Effector memory CD8-positive, alpha-beta T cell (primary cell): Measurements from ENCODE around the gene PCDHGB5.
"Not testable (repeated sequence)": the region's sequence is repeated elsewhere in the genome, so short reads cannot be mapped to it uniquely, and the experiment has no call there.

Experiments
- ATAC-seq: fragments of 150-1000 bp; cut with Tn5 transposase; replicated peaks from 2 replicates; pipeline ENCODE4 v1.10.0; 2021; ENCODE audit warnings: mild to moderate bottlenecking, moderate library complexity
- DNase-seq, 3 experiments: peaks; one replicate each; pipeline ENCODE4 v3.0.0; 2021
- H3K27ac Mint-ChIP-seq, 2 donors: one replicate each; pipeline ENCODE4 v1.8.0; 2022; ENCODE audit warnings: mild to moderate bottlenecking in 2 of 2, mixed read lengths in 2 of 2, moderate library complexity in 2 of 2
- H3K27me3 Mint-ChIP-seq, 2 donors: one replicate each; pipeline ENCODE4 v1.8.0; 2022; ENCODE audit warnings: mixed read lengths in 2 of 2
- H3K36me3 Mint-ChIP-seq: one replicate; pipeline ENCODE4 v1.8.0; 2022; ENCODE audit warnings: mild to moderate bottlenecking, moderate library complexity, mixed read lengths; ENCODE audit not compliant: insufficient read depth
- H3K4me1 Mint-ChIP-seq, 2 donors: one replicate each; pipeline ENCODE4 v1.8.0; 2022; ENCODE audit warnings: low read depth in 2 of 2, mixed read lengths in 2 of 2
- H3K4me3 Mint-ChIP-seq, 2 donors: one replicate each; pipeline ENCODE4 v1.8.0; 2022; ENCODE audit warnings: mild to moderate bottlenecking in 2 of 2, mixed read lengths in 2 of 2, moderate library complexity in 2 of 2
- H3K9me3 Mint-ChIP-seq, 2 donors: one replicate each; pipeline ENCODE4 v1.8.0; 2022; ENCODE audit warnings: mixed read lengths in 2 of 2

The PCDHGB5 gene

GRCh38 chr5:141366016-141366896 lies 31.5 kb upstream of the PCDHGB5 start:
- H3K27ac Mint-ChIP-seq: no peak overlapping the region
- peaks cover 52 to 85% of the 10 kb centered on the region in 2 donors for H3K27me3 Mint-ChIP-seq
- ATAC-seq: no peak

GRCh38 chr5:141369994-141370848 lies 27.5 kb upstream of the PCDHGB5 start, which contains the start of gene PCDHGB3:
Gene PCDHGB3 (plus strand): TSS chr5:141370242. CDS start chr5:141370395, 153 bp downstream.
- Mint-ChIP-seq H3K27me3 (peaks cover 35 to 63% of the 10 kb centered on the region in 2 donors), H3K36me3 (peaks cover 3% of the 10 kb centered on the region)

More at GRCh38 chr5:141366016-141366896, 31.5 kb upstream of the PCDHGB5 start:
- H3K4me1 Mint-ChIP-seq: peaks cover 3 to 10% of the 10 kb centered on the region in 2 donors
- DNase-seq: no peak
- H3K9me3 Mint-ChIP-seq: peaks cover 0 to 8% of the 10 kb centered on the region in 2 donors
- peaks cover 17% of the 10 kb centered on the region for H3K36me3 Mint-ChIP-seq
- H3K4me3 Mint-ChIP-seq: no peak overlapping the region

DNA sequence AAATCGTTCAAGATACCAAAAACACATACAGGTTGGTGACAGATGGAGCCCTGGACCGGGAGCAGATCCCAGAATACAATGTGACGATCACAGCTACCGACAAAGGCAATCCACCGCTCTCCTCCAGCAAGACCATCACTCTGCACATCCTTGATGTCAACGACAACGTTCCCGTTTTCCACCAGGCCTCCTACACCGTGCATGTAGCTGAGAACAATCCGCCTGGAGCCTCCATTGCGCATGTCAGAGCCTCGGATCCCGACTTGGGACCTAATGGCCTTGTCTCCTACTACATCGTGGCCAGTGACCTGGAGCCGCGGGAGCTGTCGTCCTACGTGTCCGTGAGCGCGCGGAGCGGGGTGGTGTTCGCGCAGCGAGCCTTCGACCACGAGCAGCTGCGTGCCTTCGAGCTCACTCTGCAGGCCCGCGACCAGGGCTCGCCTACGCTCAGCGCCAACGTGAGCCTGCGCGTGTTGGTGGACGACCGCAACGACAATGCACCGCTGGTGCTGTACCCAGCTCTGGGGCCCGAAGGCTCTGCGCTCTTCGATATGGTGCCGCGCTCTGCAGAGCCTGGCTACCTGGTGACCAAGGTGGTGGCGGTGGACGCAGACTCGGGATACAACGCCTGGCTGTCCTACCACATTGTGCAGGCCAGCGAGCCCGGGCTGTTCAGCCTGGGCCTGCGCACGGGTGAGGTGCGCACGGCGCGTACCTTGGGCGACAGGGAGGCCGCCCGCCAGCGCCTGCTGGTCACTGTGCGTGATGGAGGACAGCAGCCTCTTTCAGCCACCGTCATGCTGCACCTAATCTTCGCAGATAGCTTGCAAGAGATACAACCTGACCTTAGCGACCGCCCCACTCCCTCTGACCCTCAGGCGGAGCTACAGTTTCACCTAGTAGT lies 25.9 kb upstream of the PCDHGB5 start:
- Mint-ChIP-seq H3K27me3 (peaks cover 32 to 59% of the 10 kb centered on the region in 2 donors), H3K4me1 (peaks cover 5% of the 10 kb centered on the region in 2 donors), H3K4me3 (no peak overlapping the region), H3K36me3 (peaks cover 3% of the 10 kb centered on the region), H3K9me3 (peaks cover 0 to 4% of the 10 kb centered on the region in 2 donors), H3K27ac (no peak overlapping the region)
- DNase-seq (no peak), ATAC-seq (no peak)

More at GRCh38 chr5:141369994-141370848, 27.5 kb upstream of the PCDHGB5 start, which contains the start of gene PCDHGB3:
- DNase-seq: no peak
- H3K4me1 Mint-ChIP-seq: peaks cover 5% of the 10 kb centered on the region in 2 donors
- peak within 1 kb of the TSS in 1 of 2 donors; percentile 77 for H3K27ac Mint-ChIP-seq
- peak; percentile 74 for ATAC-seq
- H3K4me3 Mint-ChIP-seq: peak within 1 kb of the TSS; percentile 75 to 86
- no peaks in the 10 kb centered on the region for H3K9me3 Mint-ChIP-seq

DNA sequence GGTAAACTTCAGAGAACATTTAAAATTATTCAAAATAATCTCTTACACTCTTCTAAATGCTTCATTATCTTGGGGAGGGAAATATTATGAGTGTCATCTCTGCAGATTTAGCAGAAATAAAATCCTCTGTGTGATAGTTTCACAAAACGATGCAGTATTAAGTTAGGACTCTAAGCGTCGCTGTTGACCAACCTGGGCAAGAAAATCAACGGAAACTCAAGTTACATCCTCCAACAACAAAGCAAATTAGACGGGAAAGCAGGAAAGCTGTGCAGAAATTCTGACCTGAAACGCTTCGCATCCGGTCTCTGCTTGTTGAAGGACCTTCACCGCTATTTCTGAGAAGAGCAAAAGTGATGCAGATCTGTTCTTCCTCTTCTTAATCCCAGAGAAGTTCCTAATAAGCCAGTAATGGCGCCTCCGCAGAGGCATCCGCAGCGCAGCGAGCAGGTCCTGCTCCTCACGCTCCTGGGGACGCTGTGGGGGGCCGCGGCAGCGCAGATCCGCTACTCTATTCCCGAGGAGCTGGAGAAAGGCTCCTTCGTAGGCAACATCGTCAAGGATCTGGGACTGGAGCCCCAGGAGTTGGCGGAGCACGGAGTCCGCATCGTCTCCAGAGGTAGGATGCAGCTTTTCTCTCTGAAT lies 24.0 kb upstream of the PCDHGB5 start, which contains the start of gene PCDHGA6:
PCDHGA6 (plus strand) TSS at position 219 of the 645 bp plus-strand sequence; CDS start at position 412, 193 bp downstream.
- ATAC-seq: no peak
- Mint-ChIP-seq H3K27ac (no peak within 1 kb of the TSS), H3K4me1 (peaks cover 5% of the 10 kb centered on the region in 2 donors), H3K9me3 (peaks cover 0 to 4% of the 10 kb centered on the region in 2 donors), H3K27me3 (peaks cover 30 to 53% of the 10 kb centered on the region in 2 donors), H3K36me3 (no peaks in the 10 kb centered on the region), H3K4me3 (no peak within 1 kb of the TSS)
- DNase-seq: no peak

- ATAC-seq (no peak), DNase-seq (no peak)
- Mint-ChIP-seq H3K27ac (no peak overlapping the region), H3K27me3 (peaks cover 26 to 52% of the 10 kb centered on the region in 2 donors), H3K9me3 (peaks cover 0 to 4% of the 10 kb centered on the region in 2 donors), H3K4me1 (peaks cover 5% of the 10 kb centered on the region in 2 donors), H3K4me3 (no peak overlapping the region), H3K36me3 (no peaks in the 10 kb centered on the region)
These were observed 23.1 kb upstream of the PCDHGB5 start for GRCh38 chr5:141374627-141375026.

- DNase-seq, H3K36me3 Mint-ChIP-seq, H3K9me3 Mint-ChIP-seq, H3K27ac Mint-ChIP-seq, H3K4me3 Mint-ChIP-seq, H3K4me1 Mint-ChIP-seq, ATAC-seq: not testable (repeated sequence)
- peaks cover 18 to 42% of the 10 kb centered on the region in 2 donors for H3K27me3 Mint-ChIP-seq
These were observed 22.1 kb upstream of the PCDHGB5 start for GRCh38 chr5:141375444-141376155.

GRCh38 chr5:141382469-141383294 lies 15.1 kb upstream of the PCDHGB5 start, which contains the start of gene PCDHGA7:
Gene PCDHGA7 (plus strand): TSS chr5:141382742. CDS start chr5:141382900, 158 bp downstream.
- H3K9me3 Mint-ChIP-seq: peaks cover 0 to 10% of the 10 kb centered on the region in 2 donors
- H3K4me1 Mint-ChIP-seq: no peaks in the 10 kb centered on the region
- peaks cover 51 to 59% of the 10 kb centered on the region in 2 donors for H3K27me3 Mint-ChIP-seq
- ATAC-seq (no peak), DNase-seq (no peak)
- no peaks in the 10 kb centered on the region for H3K36me3 Mint-ChIP-seq
- peak within 1 kb of the TSS; percentile 48 to 70 for H3K4me3 Mint-ChIP-seq
- H3K27ac Mint-ChIP-seq: no peak within 1 kb of the TSS

DNA sequence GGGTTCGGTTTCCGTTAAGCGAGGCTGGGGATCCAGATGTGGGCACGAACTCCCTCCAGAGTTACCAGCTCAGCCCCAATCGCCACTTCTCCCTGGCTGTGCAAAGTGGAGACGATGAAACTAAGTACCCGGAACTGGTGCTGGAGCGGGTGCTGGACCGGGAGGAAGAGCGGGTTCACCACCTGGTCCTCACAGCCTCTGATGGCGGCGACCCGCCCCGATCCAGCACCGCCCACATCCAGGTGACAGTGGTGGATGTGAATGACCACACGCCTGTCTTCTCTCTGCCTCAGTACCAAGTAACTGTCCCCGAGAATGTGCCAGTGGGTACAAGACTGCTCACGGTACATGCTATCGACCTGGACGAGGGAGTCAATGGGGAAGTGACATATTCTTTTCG lies 14.4 kb upstream of the PCDHGB5 start:
- Mint-ChIP-seq H3K27me3 (peaks cover 53 to 62% of the 10 kb centered on the region in 2 donors), H3K9me3 (peaks cover 0 to 10% of the 10 kb centered on the region in 2 donors)

GRCh38 chr5:141384471-141385267 lies 13.1 kb upstream of the PCDHGB5 start:
- peaks cover 2 to 11% of the 10 kb centered on the region in 2 donors for H3K9me3 Mint-ChIP-seq
- no peak for DNase-seq
- H3K4me1 Mint-ChIP-seq: no peaks in the 10 kb centered on the region
- peaks cover 58 to 68% of the 10 kb centered on the region in 2 donors for H3K27me3 Mint-ChIP-seq
- no peaks in the 10 kb centered on the region for H3K36me3 Mint-ChIP-seq
- H3K27ac Mint-ChIP-seq: no peak overlapping the region
- H3K4me3 Mint-ChIP-seq: no peak overlapping the region
- ATAC-seq: no peak

More for the DNA sequence above, 14.4 kb upstream of the PCDHGB5 start:
- no peak overlapping the region for H3K27ac Mint-ChIP-seq
- no peaks in the 10 kb centered on the region for H3K36me3 Mint-ChIP-seq
- DNase-seq (no peak), ATAC-seq (no peak)
- H3K4me3 Mint-ChIP-seq: peak overlapping the region in 1 of 2 donors; percentile 48
- no peaks in the 10 kb centered on the region for H3K4me1 Mint-ChIP-seq

DNA sequence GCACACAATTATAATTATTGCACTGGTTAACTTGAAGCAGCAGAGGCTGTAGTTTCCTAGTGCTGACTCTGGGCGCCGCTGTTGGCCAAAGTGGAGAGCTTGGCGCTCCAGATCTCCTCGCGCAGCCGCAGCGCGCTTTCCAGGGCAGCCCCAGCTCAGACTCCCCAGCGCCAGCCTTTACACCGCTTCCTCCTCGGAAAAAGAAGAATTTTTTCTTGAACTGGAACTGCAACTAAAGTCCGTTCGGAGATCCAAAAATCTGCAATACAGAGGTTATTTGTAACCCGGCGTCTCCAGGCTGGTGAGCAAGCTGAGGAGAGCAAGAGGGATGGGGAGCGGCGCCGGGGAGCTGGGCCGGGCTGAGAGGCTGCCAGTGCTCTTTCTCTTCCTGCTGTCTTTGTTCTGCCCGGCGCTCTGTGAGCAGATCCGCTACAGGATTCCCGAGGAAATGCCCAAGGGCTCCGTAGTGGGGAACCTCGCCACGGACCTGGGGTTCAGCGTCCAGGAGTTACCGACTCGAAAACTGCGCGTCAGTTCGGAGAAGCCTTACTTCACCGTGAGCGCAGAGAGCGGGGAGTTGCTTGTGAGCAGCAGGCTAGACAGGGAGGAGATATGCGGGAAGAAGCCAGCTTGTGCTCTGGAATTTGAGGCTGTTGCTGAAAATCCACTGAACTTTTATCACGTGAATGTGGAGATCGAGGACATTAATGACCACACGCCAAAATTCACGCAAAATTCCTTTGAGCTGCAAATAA lies 10.0 kb upstream of the PCDHGB5 start, which contains the start of gene PCDHGB4:
PCDHGB4 (plus strand) TSS at position 142 of the 755 bp plus-strand sequence; CDS start at position 329, 187 bp downstream.
- H3K4me1 Mint-ChIP-seq, H3K27ac Mint-ChIP-seq, H3K36me3 Mint-ChIP-seq, DNase-seq: not testable (repeated sequence)
- ATAC-seq: peak; percentile 49
- peaks cover 4 to 17% of the 10 kb centered on the region in 2 donors for H3K9me3 Mint-ChIP-seq
- peak within 1 kb of the TSS; percentile 22 to 52 for H3K4me3 Mint-ChIP-seq
- H3K27me3 Mint-ChIP-seq: peaks cover 59 to 87% of the 10 kb centered on the region in 2 donors
